Duodenal mucosa (tissue), 2 donors: ENCODE measurements around the gene TLE5.
"Not testable (repeated sequence)": the region's sequence is repeated elsewhere in the genome, so short reads cannot be mapped to it uniquely, and the experiment has no call there.

ENCODE experiments used
- H3K27ac ChIP-seq: one replicate; pipeline ENCODE4 v1.7.0; 2013; ENCODE audit warnings: low read depth, low read length
- H3K27me3 ChIP-seq, 2 donors: one replicate each; pipeline ENCODE4 v1.7.0; 2013; ENCODE audit warnings: low read length in 2 of 2, control low read depth in 1 of 2; ENCODE audit not compliant: insufficient read depth in 2 of 2, control insufficient read depth in 1 of 2
- H3K36me3 ChIP-seq, 2 donors: one replicate each; pipeline ENCODE4 v1.7.0; 2013; ENCODE audit warnings: low read length in 2 of 2, control low read depth in 1 of 2; ENCODE audit not compliant: insufficient read depth in 2 of 2, control insufficient read depth in 1 of 2
- H3K4me1 ChIP-seq, 2 donors: one replicate each; pipeline ENCODE4 v1.7.0; 2013; ENCODE audit warnings: low read length in 2 of 2, control low read depth in 1 of 2; ENCODE audit not compliant: insufficient read depth in 2 of 2, control insufficient read depth in 1 of 2
- H3K4me3 ChIP-seq, 2 donors: one replicate each; pipeline ENCODE4 v1.7.0; 2013; ENCODE audit warnings: low read length in 2 of 2, low read depth in 1 of 2
- H3K9ac ChIP-seq, 2 donors: one replicate each; pipeline ENCODE4 v1.7.0; 2013; ENCODE audit warnings: low read length in 2 of 2, low read depth in 1 of 2
- H3K9me3 ChIP-seq, 2 donors: one replicate each; pipeline ENCODE4 v1.7.0; 2013; ENCODE audit warnings: low read length in 2 of 2, control low read depth in 1 of 2; ENCODE audit not compliant: control insufficient read depth in 1 of 2

TLE5 gene

DNA sequence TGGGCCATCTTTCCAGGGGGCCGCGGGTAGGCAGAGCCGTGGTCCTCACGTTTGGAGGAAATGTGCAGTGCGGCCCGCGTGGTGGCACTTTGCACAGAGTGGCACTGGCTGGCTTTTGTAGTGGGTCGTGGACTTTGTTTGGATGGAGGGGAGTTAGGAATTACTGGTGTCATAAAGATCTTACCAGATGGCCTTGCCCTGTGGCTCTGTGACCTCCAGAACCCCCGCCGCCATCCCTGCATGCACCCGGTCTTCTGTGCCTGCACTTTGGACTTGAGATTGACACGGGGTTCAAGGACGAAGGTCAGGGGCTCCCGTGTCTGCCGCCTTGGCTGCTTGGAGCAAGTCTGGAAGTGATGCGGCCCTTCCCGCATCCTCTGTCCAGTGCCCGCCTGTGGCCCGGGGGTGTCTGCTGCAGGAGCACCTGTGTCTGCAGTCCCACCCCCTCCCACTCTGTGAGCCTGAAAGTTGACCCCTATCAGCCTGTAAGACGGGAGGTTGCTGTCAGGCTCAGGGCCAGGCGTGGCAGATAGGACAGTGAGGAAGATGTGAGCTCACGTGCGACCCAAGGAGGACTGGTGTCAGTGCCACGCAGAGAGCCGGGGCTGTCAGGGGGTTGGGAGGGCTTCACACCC, 34.1 kb upstream of the TLE5 start:
- H3K27ac ChIP-seq = peak overlapping the region; percentile 84
- peak overlapping the region; percentile 85 to 92 for H3K4me3 ChIP-seq
- peak overlapping the region; percentile 85 to 98 for H3K9ac ChIP-seq
- peaks cover 6% of the 10 kb centered on the region in 2 donors for H3K36me3 ChIP-seq
- peaks cover 43 to 64% of the 10 kb centered on the region in 2 donors for H3K4me1 ChIP-seq
- H3K27me3 ChIP-seq = peaks cover 0 to 5% of the 10 kb centered on the region in 2 donors
- H3K9me3 ChIP-seq = no peaks in the 10 kb centered on the region

DNA sequence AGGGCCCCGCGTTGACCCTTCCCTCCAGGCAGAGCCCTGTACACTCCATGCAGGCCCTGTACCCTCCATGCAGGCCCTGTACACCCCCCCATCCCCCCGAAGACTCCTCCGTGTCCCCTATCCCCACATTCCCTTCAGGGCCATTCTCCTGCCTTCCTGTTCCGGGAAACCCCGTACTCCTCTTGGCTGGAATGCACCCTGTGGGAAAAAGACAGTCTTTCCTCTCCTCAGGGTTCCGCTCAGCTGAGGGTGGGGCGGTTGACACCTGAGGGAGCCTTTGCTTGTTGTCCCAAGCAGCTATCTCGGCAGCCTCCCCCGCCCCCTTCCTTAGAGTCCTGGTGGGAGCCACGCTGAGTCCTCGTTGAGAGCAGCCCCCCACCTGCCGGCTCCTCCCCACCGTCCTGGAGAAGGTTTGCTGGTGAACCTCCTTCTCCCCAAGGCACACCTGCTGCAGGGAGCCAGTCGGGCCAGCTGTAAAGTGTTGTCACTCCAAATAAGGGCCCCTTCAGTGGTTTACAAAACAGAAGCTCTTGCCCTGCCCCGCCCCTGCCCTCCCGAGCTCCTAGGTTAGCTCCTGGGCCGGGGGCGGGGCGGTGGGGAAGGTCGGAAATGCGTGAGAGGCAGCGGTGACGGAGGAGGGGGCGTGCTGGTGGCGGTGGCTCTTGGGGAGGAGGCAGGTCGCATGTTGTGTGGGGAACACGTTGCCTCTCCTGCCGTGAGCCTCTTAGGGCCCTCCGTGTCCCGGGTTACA, 33.3 kb upstream of the TLE5 start:
- Histone ChIP-seq H3K4me1 (peaks cover 41 to 57% of the 10 kb centered on the region in 2 donors), H3K9ac (peak overlapping the region; percentile 85 to 98), H3K9me3 (no peaks in the 10 kb centered on the region), H3K4me3 (peak overlapping the region; percentile 85 to 92), H3K36me3 (peaks cover 6% of the 10 kb centered on the region in 2 donors), H3K27me3 (peaks cover 0 to 5% of the 10 kb centered on the region in 2 donors), H3K27ac (peak overlapping the region; percentile 84)

GRCh38 chr19:3094601-3095440, 32.5 kb upstream of the TLE5 start:
- Histone ChIP-seq H3K9me3 (no peaks in the 10 kb centered on the region), H3K27ac (peak overlapping the region; percentile 84), H3K4me3 (peak overlapping the region; percentile 85 to 92), H3K4me1 (peaks cover 33 to 52% of the 10 kb centered on the region in 2 donors), H3K9ac (peak overlapping the region; percentile 85 to 98), H3K27me3 (no peaks in the 10 kb centered on the region), H3K36me3 (peaks cover under 1 to 6% of the 10 kb centered on the region in 2 donors)

DNA sequence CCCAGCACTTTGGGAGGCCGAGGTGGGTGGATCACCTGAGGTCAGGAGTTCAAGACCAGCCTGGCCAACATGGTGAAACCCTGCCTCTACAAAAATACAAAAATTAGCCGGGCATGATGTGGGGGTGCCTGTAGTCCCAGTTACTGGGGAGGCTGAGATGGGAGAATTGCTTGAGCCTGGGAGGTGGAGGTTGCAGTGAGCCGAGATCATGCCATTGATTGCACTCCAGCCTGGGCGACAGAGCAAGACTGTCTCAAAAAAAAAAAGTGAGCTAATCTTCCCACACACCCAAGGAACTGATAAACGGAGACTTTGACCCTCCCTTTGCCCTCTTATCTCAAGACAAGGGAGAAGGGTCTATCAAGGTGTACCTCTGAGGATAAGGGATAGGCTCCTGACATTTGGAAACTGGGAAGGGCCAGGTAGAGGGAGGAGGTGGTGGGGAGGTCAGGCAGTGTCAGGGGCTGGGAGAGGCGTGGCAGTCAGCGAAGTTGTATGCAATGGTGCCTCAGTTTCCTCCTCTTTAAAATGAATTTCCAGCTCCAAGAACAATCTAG, 27.1 kb upstream of the TLE5 start:
- H3K9me3 ChIP-seq, H3K4me1 ChIP-seq, H3K27me3 ChIP-seq, H3K36me3 ChIP-seq, H3K4me3 ChIP-seq: not testable (repeated sequence)
- Histone ChIP-seq H3K9ac (peak overlapping the region in 1 of 2 donors; percentile 12), H3K27ac (peak overlapping the region; percentile 62)

DNA sequence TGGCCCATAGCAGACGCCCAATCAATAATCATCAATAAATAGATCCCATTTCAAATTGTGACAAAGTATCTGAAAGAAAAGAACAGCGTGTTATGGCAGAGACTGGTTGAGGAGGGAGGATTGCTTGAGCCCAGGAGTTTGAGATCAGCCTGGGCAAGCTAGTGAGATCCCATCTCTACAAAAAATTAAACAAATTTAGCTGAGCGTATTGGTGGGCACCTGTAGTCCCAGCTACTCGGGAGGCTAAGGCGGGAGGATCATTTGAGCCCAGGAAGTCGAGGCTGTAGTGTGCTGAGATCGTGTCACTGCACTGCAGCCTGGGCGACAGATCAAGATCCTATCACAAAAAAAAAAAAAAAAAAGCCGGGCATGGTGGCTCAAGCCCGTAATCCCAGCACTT, 25.5 kb upstream of the TLE5 start:
- Histone ChIP-seq H3K36me3 (no peaks in the 10 kb centered on the region), H3K4me3 (no peak overlapping the region), H3K9me3 (no peaks in the 10 kb centered on the region), H3K27ac (no peak overlapping the region), H3K4me1 (peaks cover 8 to 9% of the 10 kb centered on the region in 2 donors), H3K27me3 (no peaks in the 10 kb centered on the region), H3K9ac (no peak overlapping the region)

DNA sequence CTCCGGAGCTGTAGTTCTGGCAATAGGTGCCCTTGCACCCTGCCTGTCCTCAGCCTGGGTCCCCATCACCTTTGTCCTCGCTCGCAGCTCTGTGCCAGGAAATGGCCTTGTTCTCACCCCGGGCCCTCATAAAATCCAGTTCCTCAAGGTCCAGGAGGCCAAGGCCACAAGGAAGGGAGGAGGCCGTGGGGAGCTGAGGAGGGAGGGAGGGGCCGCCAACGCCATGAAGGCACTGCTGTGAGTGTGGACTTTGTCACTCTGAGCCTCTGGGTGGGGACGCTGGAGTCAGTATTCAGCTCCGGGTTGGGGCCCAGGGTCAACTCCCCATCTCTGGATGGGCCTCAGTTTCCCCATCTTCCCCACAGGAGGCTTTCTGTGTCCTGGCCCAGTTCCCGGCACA, 22.6 kb upstream of the TLE5 start:
- Histone ChIP-seq H3K9me3 (no peaks in the 10 kb centered on the region), H3K4me3 (no peak overlapping the region), H3K27me3 (no peaks in the 10 kb centered on the region), H3K27ac (peak overlapping the region; percentile 46), H3K9ac (no peak overlapping the region), H3K4me1 (peaks cover 9 to 10% of the 10 kb centered on the region in 2 donors), H3K36me3 (no peaks in the 10 kb centered on the region)

DNA sequence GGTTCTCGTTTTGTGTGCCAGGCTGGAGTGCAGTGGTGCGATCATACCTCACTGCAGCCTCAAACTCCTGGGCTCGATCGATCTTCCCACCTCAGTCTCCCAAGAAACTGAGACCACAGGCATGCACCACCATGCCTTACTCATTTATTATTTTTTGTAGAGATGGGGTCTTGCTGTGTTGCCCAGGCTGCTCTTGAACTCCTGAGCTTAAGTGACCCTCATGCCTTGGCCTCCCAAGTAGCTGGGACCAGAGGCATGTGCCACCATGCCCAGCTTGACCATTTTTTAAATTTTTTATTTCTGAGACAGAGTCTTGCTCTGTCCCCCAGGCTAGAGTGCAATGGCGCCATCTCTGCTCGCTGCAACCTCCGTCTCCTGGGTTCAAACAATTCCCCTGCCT, 21.7 kb upstream of the TLE5 start:
- Histone ChIP-seq H3K4me3 (no peak overlapping the region), H3K36me3 (no peaks in the 10 kb centered on the region), H3K27me3 (no peaks in the 10 kb centered on the region), H3K9me3 (no peaks in the 10 kb centered on the region), H3K27ac (no peak overlapping the region), H3K4me1 (peaks cover 7% of the 10 kb centered on the region in 2 donors), H3K9ac (no peak overlapping the region)

DNA sequence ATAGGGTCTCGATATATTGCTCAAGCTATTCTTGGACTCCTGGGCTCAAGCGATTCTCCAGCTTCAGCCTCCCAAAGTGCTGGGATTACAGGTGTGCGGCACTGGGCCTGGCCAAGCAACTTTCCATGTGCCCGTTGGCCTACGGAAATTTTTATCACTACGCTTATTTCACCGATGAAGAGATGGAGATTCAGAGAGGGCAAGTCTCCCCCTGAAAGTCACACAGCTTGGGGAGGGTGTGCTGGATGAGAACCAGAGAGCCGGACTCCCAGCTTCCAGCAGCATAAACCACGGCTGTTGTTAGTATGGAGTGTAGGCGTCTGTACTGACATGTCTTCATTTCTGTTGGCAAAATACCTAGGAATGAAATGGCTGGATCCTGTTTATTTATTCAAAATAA, 20.0 kb upstream of the TLE5 start:
- no peak overlapping the region for H3K4me3 ChIP-seq
- no peak overlapping the region for H3K27ac ChIP-seq
- no peaks in the 10 kb centered on the region for H3K36me3 ChIP-seq

DNA sequence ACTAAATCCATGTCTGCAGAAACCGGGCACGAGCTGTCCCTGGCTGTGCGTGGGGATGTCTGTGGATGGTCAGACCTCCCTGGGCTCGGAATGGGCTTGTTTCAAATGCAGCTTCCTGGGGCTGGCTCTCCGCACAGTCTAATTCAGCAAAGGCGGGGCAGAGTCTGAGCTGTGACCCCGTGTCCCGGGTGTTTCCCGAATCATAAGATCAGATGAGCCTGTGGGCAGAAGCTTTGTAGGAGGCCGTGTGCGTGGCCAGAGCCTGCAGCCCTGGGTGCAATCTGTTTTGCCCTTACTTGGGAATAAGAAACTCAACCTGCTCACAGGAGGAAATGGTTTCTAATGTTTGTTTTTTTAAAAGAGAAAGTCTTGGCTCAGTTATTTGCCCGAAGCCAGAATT, 18.0 kb upstream of the TLE5 start:
- Histone ChIP-seq H3K9me3 (no peaks in the 10 kb centered on the region), H3K36me3 (no peaks in the 10 kb centered on the region), H3K4me1 (peaks cover 8 to 17% of the 10 kb centered on the region in 2 donors), H3K27me3 (no peaks in the 10 kb centered on the region), H3K27ac (no peak overlapping the region), H3K9ac (peak overlapping the region in 1 of 2 donors; percentile 12), H3K4me3 (no peak overlapping the region)

More for the DNA sequence above, 20.0 kb upstream of the TLE5 start:
- Histone ChIP-seq H3K9me3 (no peaks in the 10 kb centered on the region), H3K4me1 (peaks cover 4 to 5% of the 10 kb centered on the region in 2 donors), H3K9ac (no peak overlapping the region), H3K27me3 (no peaks in the 10 kb centered on the region)
